CD14-positive monocyte (primary cell): ENCODE results near the gene MEX3A. TPM values are rescaled to one million over a fixed set of nuclear protein-coding genes. Genes with fewer than 3 reads are reported as not detected.

Experiments used
- DNase-seq, 3 donors: peaks; one replicate each; pipeline ENCODE4 v3.0.0-alpha.2; 2011 to 2022
- H2AFZ ChIP-seq: 2 replicates; pipeline ENCODE4 v1.6.0; 2012; ENCODE audit warnings: mild to moderate bottlenecking, low read depth, low read length, inconsistent platforms; ENCODE audit not compliant: insufficient read depth, poor library complexity, severe bottlenecking
- H3K27ac ChIP-seq, 2 donors: 1 replicate in 1 of 2; 2 replicates in 1 of 2; pipeline ENCODE4 v1.5.1; 2012 to 2013; ENCODE audit warnings: low read length in 2 of 2, control low read depth in 1 of 2, inconsistent platforms in 1 of 2, low read depth in 1 of 2, mild to moderate bottlenecking in 1 of 2
- H3K27me3 ChIP-seq, 2 donors: one replicate each; pipeline versions ENCODE4 v1.6.0 to v1.6.1; 2011 to 2013; ENCODE audit warnings: low read length in 2 of 2; ENCODE audit not compliant: control insufficient read depth in 2 of 2, insufficient read depth in 2 of 2
- H3K36me3 ChIP-seq, 2 donors: replicated peaks in 1 of 2; 1 replicate in 1 of 2; 2 replicates in 1 of 2; pipeline versions ENCODE4 v1.5.1 to v1.6.1; 2012 to 2013; ENCODE audit warnings: low read length in 2 of 2, control low read depth in 1 of 2, inconsistent platforms in 1 of 2, mild to moderate bottlenecking in 1 of 2; ENCODE audit not compliant: insufficient read depth in 2 of 2, control insufficient read depth in 1 of 2
- H3K4me1 ChIP-seq, 2 donors: 1 replicate in 1 of 2; 2 replicates in 1 of 2; pipeline versions ENCODE4 v1.5.1 to v1.6.1; 2012 to 2013; ENCODE audit warnings: low read length in 2 of 2, control low read depth in 1 of 2, inconsistent platforms in 1 of 2, mild to moderate bottlenecking in 1 of 2, moderate library complexity in 1 of 2; ENCODE audit not compliant: insufficient read depth in 2 of 2, control insufficient read depth in 1 of 2
- H3K4me2 ChIP-seq: replicated peaks from 2 replicates; pipeline ENCODE3; 2012; ENCODE audit warnings: low read length, moderate library complexity, mild to moderate bottlenecking; ENCODE audit not compliant: poor library complexity, severe bottlenecking; ENCODE audit errors: extremely low read depth
- H3K4me3 ChIP-seq, 3 experiments: fragments of 200-600 bp in 1 of 3; sonication (generic) in 1 of 3; replicated peaks in 1 of 3; 1 replicate in 2 of 3; 2 replicates in 1 of 3; pipeline ENCODE4 v1.5.1; 2011 to 2013; ENCODE audit warnings: low read length in 3 of 3, mild to moderate bottlenecking in 3 of 3, control low read depth in 2 of 3, low read depth in 2 of 3, inconsistent platforms in 1 of 3, moderate library complexity in 1 of 3
- H3K79me2 ChIP-seq: 2 replicates; pipeline ENCODE4 v1.6.0; 2012; ENCODE audit warnings: mild to moderate bottlenecking, control low read depth, inconsistent platforms, low read length, moderate library complexity; ENCODE audit not compliant: insufficient read depth
- H3K9ac ChIP-seq: 2 replicates; pipeline ENCODE4 v1.6.0; 2017; ENCODE audit warnings: low read length, mild to moderate bottlenecking; ENCODE audit not compliant: insufficient read depth, poor library complexity, severe bottlenecking
- H3K9me3 ChIP-seq, 2 donors: replicated peaks in 1 of 2; 1 replicate in 1 of 2; 2 replicates in 1 of 2; pipeline versions ENCODE4 v1.5.1 to v1.6.1; 2012 to 2013; ENCODE audit warnings: low read length in 2 of 2, control low read depth in 1 of 2; ENCODE audit not compliant: control insufficient read depth in 1 of 2, insufficient read depth in 1 of 2
- H4K20me1 ChIP-seq: 2 replicates; pipeline ENCODE4 v1.6.0; 2012; ENCODE audit warnings: mild to moderate bottlenecking, low read length, control low read depth, moderate library complexity; ENCODE audit not compliant: insufficient read depth
- H3K27ac Mint-ChIP-seq, 7 donors: one replicate each; pipeline ENCODE4 v1.8.0; 2020; ENCODE audit warnings: mild to moderate bottlenecking in 7 of 7, mixed read lengths in 7 of 7, moderate library complexity in 6 of 7, inconsistent platforms in 2 of 7
- H3K27me3 Mint-ChIP-seq, 3 donors: one replicate each; pipeline ENCODE4 v1.8.0; 2021 to 2022; ENCODE audit warnings: low read depth in 3 of 3, mild to moderate bottlenecking in 3 of 3, mixed read lengths in 3 of 3, moderate library complexity in 3 of 3, inconsistent platforms in 1 of 3
- H3K36me3 Mint-ChIP-seq, 2 donors: one replicate each; pipeline ENCODE4 v1.8.0; 2020; ENCODE audit warnings: mixed read lengths in 2 of 2, inconsistent platforms in 1 of 2, mild to moderate bottlenecking in 1 of 2
- H3K4me1 Mint-ChIP-seq: one replicate; pipeline ENCODE4 v1.8.0; 2020; ENCODE audit warnings: mild to moderate bottlenecking, mixed read lengths
- H3K4me3 Mint-ChIP-seq, 2 donors: one replicate each; pipeline ENCODE4 v1.8.0; 2020; ENCODE audit warnings: mild to moderate bottlenecking in 2 of 2, mixed read lengths in 2 of 2, moderate library complexity in 1 of 2
- H3K9me3 Mint-ChIP-seq, 7 donors: one replicate each; pipeline ENCODE4 v1.8.0; 2020 to 2022; ENCODE audit warnings: mixed read lengths in 7 of 7, mild to moderate bottlenecking in 6 of 7, moderate library complexity in 6 of 7, inconsistent platforms in 2 of 7
- CTCF ChIP-seq: fragments of 200-600 bp; IDR thresholded peaks from one replicate; pipeline ENCODE4 v1.8.0; 2022; ENCODE audit warnings: antibody characterized with exemption, mild to moderate bottlenecking
- WGBS: methylation state at CpG from one replicate; pipeline ENCODE4 v1.1.5; 2013; ENCODE audit warnings: missing lambda C conversion rate; ENCODE audit not compliant: insufficient coverage; 5-methylcytosine and 5-hydroxymethylcytosine counted together
- intact Hi-C, 2 donors: fragments of 100-400 bp; cut with micrococcal nuclease; formaldehyde crosslinking; loops; one replicate each; pipeline versions ENCODE4 v1.15.0 to v1.15.1; 2023
- polyA minus RNA-seq: library from RNA; depleted of rRNA, polyadenylated mRNA; stranded (reverse); fragments of >200 nt; gene quantifications from 2 replicates; pipeline ENCODE4 v1.2.3, GENCODE V29; 2012
- polyA plus RNA-seq, 3 donors: library from polyadenylated mRNA; depleted of rRNA in 1 of 3; unstranded in 2 of 3; stranded (reverse) in 1 of 3; fragments of 300-500 nt in 2 of 3; fragments of >200 nt in 1 of 3; fragmentation: Illumina TruSeq in 2 of 3; gene quantifications; 1 replicate in 2 of 3; 2 replicates in 1 of 3; pipeline ENCODE4 v1.2.3, GENCODE V29; 2012 to 2021
- total RNA-seq, 12 experiments: library from RNA in 1 of 12; stranded (reverse) in 1 of 12; fragments of 120-200 nt in 1 of 12; gene quantifications; one replicate each; pipeline ENCODE4 v1.2.4 and lab custom pipeline; 2013 to 2026; ENCODE audit warnings: mixed read lengths in 6 of 12, inconsistent platforms in 1 of 12

Gene MEX3A
- 0.02 TPM for total RNA-seq (2013)
- polyA plus RNA-seq (not detected), polyA minus RNA-seq (0.14 TPM in 1 of 2 replicates, not detected in the other), total RNA-seq (lab: John Stamatoyannopoulos, UW) (0.06 to 22.5 (median 0.18) reads per million in 11 experiments)

DNA sequence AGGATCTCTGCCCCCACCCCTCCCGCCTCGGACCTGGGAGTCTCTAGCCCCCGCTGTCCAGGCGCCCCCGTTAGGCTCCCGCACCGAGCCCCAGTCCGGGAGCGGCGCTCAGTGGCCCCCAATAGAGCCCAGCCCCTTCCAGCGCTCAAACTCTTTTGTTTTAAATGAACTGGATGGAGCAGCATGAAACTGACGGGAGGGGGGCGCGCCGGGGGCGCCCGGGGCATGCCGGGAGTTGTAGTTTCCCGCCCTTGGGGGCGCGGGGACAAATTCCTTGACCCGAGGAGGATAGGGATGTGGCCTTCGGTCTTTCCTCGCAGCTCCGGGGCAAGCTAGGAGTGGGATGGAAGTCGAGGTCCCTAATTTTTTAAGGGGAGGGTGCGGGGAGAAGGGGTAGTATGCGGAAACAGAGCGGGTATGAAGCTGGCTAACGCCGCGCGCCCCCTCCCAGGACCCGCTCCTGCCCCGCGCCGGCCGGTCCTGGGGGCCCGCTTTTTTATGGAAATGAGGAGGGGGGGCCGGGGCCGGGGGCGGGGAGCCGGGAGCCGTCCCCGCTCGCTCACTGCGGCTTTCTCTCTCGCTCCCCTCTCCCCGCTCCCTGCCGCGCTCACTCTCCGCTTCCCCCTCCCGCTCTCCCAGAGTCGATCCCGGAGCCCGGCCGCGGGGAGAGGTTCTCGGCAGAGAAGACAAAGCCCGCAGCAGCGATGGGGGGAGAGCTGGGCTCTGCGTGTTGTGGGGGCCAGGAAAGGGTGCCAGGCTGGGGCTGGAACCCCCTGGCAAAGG is at the start of gene MEX3A:
Gene MEX3A (minus strand): TSS at position 157 of the 783 bp plus-strand sequence. CDS start 467 bp downstream, outside the sequence.
- Histone ChIP-seq H3K9ac (peak within 1 kb of the TSS; percentile 40), H3K36me3 (no peaks in the 10 kb centered on the region), H3K9me3 (peaks cover 0 to 4% of the 10 kb centered on the region in 2 donors), H3K27ac (no peak within 1 kb of the TSS), H4K20me1 (no peaks in the 10 kb centered on the region), H3K4me1 (peaks cover 12 to 19% of the 10 kb centered on the region in 2 donors), H2AFZ (peak within 1 kb of the TSS; percentile 84), H3K27me3 (peaks cover 37 to 91% of the 10 kb centered on the region in 2 donors), H3K79me2 (no peaks in the 10 kb centered on the region), H3K4me2 (peak within 1 kb of the TSS; percentile 93), H3K4me3 (peak within 1 kb of the TSS; percentile 39 to 86 (median 43))
- peak within 1 kb of the TSS in 1 of 7 donors; percentile 75 for H3K27ac Mint-ChIP-seq
- no peak for TF ChIP-seq CTCF
- H3K4me3 Mint-ChIP-seq: peak within 1 kb of the TSS; percentile 81 to 90
- H3K27me3 Mint-ChIP-seq: peaks cover 89 to 99% (median 90%) of the 10 kb centered on the region in 3 donors
- no peak for DNase-seq
- peaks cover 7 to 8% of the 10 kb centered on the region in 2 donors for H3K36me3 Mint-ChIP-seq
- peaks cover 0 to 12% (median 4%) of the 10 kb centered on the region in 7 donors for H3K9me3 Mint-ChIP-seq
- peaks cover 17% of the 10 kb centered on the region for H3K4me1 Mint-ChIP-seq
- under 1% methylated on average over 38 of the region's 62 CpGs for WGBS
- intact Hi-C loops: no loop called here

GRCh38 chr1:156130578-156130942 is 48.3 kb upstream of the MEX3A start:
- intact Hi-C loops: loop anchor here (1.0 to 2.0 kb wide), 2 partner anchors 34 to 40 kb away; no protein-coding TSS in a partner anchor
- no peak overlapping the region for H3K27ac ChIP-seq
- no peak overlapping the region for H3K9ac ChIP-seq
- Mint-ChIP-seq H3K9me3 (peaks cover 0 to 12% (median 3%) of the 10 kb centered on the region in 7 donors), H3K27ac (peak overlapping the region in 3 of 7 donors; percentile 2 to 85 (median 38)), H3K27me3 (peaks cover 78 to 95% (median 92%) of the 10 kb centered on the region in 3 donors), H3K4me1 (peaks cover 44% of the 10 kb centered on the region), H3K36me3 (peaks cover 7 to 16% of the 10 kb centered on the region in 2 donors), H3K4me3 (peak overlapping the region in 1 of 2 donors; percentile 72)
- peaks cover 31 to 89% of the 10 kb centered on the region in 2 donors for H3K27me3 ChIP-seq
- no peak overlapping the region for H3K4me2 ChIP-seq
- no peaks in the 10 kb centered on the region for H3K79me2 ChIP-seq
- H3K36me3 ChIP-seq: no peaks in the 10 kb centered on the region
- H3K4me1 ChIP-seq: peaks cover 37 to 40% of the 10 kb centered on the region in 2 donors
- WGBS: 96% methylated on average over 4 of the region's 6 CpGs
- H4K20me1 ChIP-seq: peaks cover 8% of the 10 kb centered on the region
- DNase-seq: no peak
- no peak overlapping the region for H2AFZ ChIP-seq
- H3K9me3 ChIP-seq: peaks cover 0 to 4% of the 10 kb centered on the region in 2 donors
- H3K4me3 ChIP-seq: no peak overlapping the region
- peak; percentile 64 for TF ChIP-seq CTCF
